ENCODE measurements around the gene TMEM255B. TPM values are rescaled to one million over a fixed set of nuclear protein-coding genes. Genes with fewer than 3 reads are reported as not detected.

The TMEM255B gene
- 4.7 to 5.9 TPM (median 4.8 TPM) in 3 replicates for total RNA-seq (2021)
- percentile 34 among the genes with signal in this experiment for Bru-seq, nascent RNA
- long read RNA-seq, experiment 1, full-length matches to known transcripts = 2 of 7 reads
- long read RNA-seq, experiment 1, partial matches to known transcripts = 0 of 7 reads
- long read RNA-seq, experiment 1, other reads (novel, unspliced or antisense) = 5 of 7 reads
- long read RNA-seq, experiment 2, full-length matches to known transcripts = 6 of 12 reads
- long read RNA-seq, experiment 2, partial matches to known transcripts = 3 of 12 reads
- long read RNA-seq, experiment 2, other reads (novel, unspliced or antisense) = 3 of 12 reads
- long read RNA-seq, experiment 3, full-length matches to known transcripts = 2 of 2 reads
- long read RNA-seq, experiment 3, partial matches to known transcripts = 0 of 2 reads
- long read RNA-seq, experiment 3, other reads (novel, unspliced or antisense) = 0 of 2 reads

DNA sequence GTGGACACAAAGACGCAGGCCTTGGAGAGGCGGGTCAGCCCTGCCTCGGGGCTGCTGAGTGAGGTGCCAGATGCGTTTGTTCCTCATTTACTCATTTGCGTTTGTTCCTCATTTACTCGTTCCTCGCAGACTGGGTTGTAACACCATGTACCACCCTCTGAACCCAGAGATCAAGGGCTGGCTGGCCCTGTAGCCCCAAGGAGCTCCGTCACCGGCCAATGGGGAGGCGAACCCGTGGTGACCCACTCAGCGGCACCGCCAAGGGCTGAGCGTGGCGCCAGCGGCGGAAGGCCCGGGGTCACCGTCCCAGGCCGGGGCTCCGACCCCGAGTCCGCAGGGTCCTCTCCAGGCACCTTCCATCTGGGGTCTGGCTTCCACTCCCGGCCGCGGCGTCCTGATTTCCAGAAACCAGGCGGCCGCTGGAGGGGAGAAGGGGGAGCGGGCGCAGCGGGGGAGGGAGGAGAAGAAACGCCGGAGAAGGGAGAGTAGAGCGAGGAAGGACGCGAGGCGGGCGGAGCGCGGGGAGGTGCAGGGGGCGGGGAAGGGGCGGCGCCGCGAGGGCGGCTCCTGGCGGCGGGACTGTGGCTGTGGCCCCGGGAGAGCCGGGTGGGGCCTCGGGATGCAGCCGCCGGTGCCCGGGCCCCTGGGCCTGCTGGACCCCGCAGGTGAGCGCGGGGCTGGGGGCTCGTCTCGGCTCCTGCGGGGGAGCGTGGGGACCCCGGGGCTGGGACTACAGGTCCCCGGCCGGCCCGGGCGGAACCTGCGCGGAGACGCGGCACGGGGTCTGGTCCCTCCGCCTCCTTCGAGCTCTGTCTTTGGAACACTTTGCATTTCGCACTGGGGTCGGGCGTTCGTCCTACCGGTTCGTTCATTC, at the start of gene TMEM255B:
Gene TMEM255B (plus strand): TSS at position 576 of the 874 bp plus-strand sequence. CDS start 44 bp downstream, at position 620.
- peak within 1 kb of the TSS; percentile 90 for H3K4me3 Mint-ChIP-seq
- no peaks in the 10 kb centered on the region for H3K36me3 Mint-ChIP-seq
- DNase-seq (ENCODE audit: low spot score) = peak; percentile 86
- peak; percentile 89 for ATAC-seq
- POLR2A ChIA-PET = interaction anchor here (1.1 kb wide), 1 partner anchor 11 kb away, joined by 3 read pairs; no protein-coding TSS in a partner anchor
- CTCF ChIA-PET = interaction anchor here (1.0 to 1.6 kb wide), 8 partner anchors 13 to 518 kb away, joined by 3 to 13 read pairs (median 4); no protein-coding TSS in a partner anchor
- peaks cover 12% of the 10 kb centered on the region for H3K9me3 Mint-ChIP-seq
- peaks cover 16% of the 10 kb centered on the region for H3K4me1 Mint-ChIP-seq
- peaks cover 43% of the 10 kb centered on the region for H3K27me3 Mint-ChIP-seq (ENCODE audit: low read depth)
- TF ChIP-seq, protein P1, sequence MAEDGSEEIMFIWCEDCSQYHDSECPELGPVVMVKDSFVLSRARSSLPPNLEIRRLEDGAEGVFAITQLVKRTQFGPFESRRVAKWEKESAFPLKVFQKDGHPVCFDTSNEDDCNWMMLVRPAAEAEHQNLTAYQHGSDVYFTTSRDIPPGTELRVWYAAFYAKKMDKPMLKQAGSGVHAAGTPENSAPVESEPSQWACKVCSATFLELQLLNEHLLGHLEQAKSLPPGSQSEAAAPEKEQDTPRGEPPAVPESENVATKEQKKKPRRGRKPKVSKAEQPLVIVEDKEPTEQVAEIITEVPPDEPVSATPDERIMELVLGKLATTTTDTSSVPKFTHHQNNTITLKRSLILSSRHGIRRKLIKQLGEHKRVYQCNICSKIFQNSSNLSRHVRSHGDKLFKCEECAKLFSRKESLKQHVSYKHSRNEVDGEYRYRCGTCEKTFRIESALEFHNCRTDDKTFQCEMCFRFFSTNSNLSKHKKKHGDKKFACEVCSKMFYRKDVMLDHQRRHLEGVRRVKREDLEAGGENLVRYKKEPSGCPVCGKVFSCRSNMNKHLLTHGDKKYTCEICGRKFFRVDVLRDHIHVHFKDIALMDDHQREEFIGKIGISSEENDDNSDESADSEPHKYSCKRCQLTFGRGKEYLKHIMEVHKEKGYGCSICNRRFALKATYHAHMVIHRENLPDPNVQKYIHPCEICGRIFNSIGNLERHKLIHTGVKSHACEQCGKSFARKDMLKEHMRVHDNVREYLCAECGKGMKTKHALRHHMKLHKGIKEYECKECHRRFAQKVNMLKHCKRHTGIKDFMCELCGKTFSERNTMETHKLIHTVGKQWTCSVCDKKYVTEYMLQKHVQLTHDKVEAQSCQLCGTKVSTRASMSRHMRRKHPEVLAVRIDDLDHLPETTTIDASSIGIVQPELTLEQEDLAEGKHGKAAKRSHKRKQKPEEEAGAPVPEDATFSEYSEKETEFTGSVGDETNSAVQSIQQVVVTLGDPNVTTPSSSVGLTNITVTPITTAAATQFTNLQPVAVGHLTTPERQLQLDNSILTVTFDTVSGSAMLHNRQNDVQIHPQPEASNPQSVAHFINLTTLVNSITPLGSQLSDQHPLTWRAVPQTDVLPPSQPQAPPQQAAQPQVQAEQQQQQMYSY (CRISPR knock-in tag; IDR thresholded peaks at IDR 0.05) = no peak
- TF ChIP-seq MYBL2 (CRISPR knock-in tag; IDR thresholded peaks at IDR 0.05) (no peak), SP1 (CRISPR knock-in tag; conservative IDR thresholded peaks at IDR 0.05) (peak; percentile 44), GABPB1 (CRISPR knock-in tag; IDR thresholded peaks at IDR 0.05) (no peak), NR2C2 (CRISPR knock-in tag; IDR thresholded peaks at IDR 0.05) (no peak), FOXJ3 (CRISPR knock-in tag; IDR thresholded peaks at IDR 0.05; ENCODE audit: borderline replicate concordance) (no peak), TEAD1 (CRISPR knock-in tag; IDR thresholded peaks at IDR 0.05) (no peak), ETV6 (CRISPR knock-in tag; IDR thresholded peaks at IDR 0.05) (no peak; the same call in 1 of the 2 replicates), GTF2I (CRISPR knock-in tag; conservative IDR thresholded peaks at IDR 0.05) (no peak), SMAD3 (CRISPR knock-in tag; IDR thresholded peaks at IDR 0.05; ENCODE audit: borderline replicate concordance) (no peak)
- TF ChIP-seq, protein P2, sequence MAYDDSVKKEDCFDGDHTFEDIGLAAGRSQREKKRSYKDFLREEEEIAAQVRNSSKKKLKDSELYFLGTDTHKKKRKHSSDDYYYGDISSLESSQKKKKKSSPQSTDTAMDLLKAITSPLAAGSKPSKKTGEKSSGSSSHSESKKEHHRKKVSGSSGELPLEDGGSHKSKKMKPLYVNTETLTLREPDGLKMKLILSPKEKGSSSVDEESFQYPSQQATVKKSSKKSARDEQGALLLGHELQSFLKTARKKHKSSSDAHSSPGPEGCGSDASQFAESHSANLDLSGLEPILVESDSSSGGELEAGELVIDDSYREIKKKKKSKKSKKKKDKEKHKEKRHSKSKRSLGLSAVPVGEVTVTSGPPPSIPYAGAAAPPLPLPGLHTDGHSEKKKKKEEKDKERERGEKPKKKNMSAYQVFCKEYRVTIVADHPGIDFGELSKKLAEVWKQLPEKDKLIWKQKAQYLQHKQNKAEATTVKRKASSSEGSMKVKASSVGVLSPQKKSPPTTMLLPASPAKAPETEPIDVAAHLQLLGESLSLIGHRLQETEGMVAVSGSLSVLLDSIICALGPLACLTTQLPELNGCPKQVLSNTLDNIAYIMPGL (CRISPR knock-in tag; IDR thresholded peaks at IDR 0.05) = 0 out of 2 replicates have a peak, but pooled peaks have one; percentile 64
- TF ChIP-seq, protein P3, sequence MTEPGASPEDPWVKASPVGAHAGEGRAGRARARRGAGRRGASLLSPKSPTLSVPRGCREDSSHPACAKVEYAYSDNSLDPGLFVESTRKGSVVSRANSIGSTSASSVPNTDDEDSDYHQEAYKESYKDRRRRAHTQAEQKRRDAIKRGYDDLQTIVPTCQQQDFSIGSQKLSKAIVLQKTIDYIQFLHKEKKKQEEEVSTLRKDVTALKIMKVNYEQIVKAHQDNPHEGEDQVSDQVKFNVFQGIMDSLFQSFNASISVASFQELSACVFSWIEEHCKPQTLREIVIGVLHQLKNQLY (CRISPR knock-in tag; IDR thresholded peaks at IDR 0.05) = no peak
- TF ChIP-seq, protein P4, sequence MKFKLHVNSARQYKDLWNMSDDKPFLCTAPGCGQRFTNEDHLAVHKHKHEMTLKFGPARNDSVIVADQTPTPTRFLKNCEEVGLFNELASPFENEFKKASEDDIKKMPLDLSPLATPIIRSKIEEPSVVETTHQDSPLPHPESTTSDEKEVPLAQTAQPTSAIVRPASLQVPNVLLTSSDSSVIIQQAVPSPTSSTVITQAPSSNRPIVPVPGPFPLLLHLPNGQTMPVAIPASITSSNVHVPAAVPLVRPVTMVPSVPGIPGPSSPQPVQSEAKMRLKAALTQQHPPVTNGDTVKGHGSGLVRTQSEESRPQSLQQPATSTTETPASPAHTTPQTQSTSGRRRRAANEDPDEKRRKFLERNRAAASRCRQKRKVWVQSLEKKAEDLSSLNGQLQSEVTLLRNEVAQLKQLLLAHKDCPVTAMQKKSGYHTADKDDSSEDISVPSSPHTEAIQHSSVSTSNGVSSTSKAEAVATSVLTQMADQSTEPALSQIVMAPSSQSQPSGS (CRISPR knock-in tag; IDR thresholded peaks at IDR 0.05; ENCODE audit: borderline replicate concordance, low read depth) = no peak
- TF ChIP-seq, protein P5, sequence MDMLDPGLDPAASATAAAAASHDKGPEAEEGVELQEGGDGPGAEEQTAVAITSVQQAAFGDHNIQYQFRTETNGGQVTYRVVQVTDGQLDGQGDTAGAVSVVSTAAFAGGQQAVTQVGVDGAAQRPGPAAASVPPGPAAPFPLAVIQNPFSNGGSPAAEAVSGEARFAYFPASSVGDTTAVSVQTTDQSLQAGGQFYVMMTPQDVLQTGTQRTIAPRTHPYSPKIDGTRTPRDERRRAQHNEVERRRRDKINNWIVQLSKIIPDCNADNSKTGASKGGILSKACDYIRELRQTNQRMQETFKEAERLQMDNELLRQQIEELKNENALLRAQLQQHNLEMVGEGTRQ (CRISPR knock-in tag; IDR thresholded peaks at IDR 0.05) = no peak
- TF ChIP-seq, protein P6, sequence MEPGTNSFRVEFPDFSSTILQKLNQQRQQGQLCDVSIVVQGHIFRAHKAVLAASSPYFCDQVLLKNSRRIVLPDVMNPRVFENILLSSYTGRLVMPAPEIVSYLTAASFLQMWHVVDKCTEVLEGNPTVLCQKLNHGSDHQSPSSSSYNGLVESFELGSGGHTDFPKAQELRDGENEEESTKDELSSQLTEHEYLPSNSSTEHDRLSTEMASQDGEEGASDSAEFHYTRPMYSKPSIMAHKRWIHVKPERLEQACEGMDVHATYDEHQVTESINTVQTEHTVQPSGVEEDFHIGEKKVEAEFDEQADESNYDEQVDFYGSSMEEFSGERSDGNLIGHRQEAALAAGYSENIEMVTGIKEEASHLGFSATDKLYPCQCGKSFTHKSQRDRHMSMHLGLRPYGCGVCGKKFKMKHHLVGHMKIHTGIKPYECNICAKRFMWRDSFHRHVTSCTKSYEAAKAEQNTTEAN (CRISPR knock-in tag; IDR thresholded peaks at IDR 0.05) = 0 out of 2 replicates have a peak, but pooled peaks have one; percentile 27
- no peak within 1 kb of the TSS for H3K27ac Mint-ChIP-seq
